WERI-Rb-1 (cell line): ENCODE results near the gene ITGB5.
"Not testable (repeated sequence)": the region's sequence is repeated elsewhere in the genome, so short reads cannot be mapped to it uniquely, and the experiment has no call there.

Source experiments
- DNase-seq: peaks from one replicate; pipeline ENCODE4 v3.0.0-alpha.2; 2020
- H3K27ac ChIP-seq: fragments of 250-450 bp; sonication (Bioruptor Pico); 2 replicates; pipeline ENCODE4 v1.5.1; 2020; ENCODE audit warnings: mild to moderate bottlenecking, moderate library complexity
- H3K27me3 ChIP-seq: fragments of 250-450 bp; sonication (Bioruptor Pico); 2 replicates; pipeline ENCODE4 v1.5.1; 2021; ENCODE audit warnings: mild to moderate bottlenecking, low read depth, moderate library complexity; ENCODE audit not compliant: insufficient read depth, severe bottlenecking
- H3K36me3 ChIP-seq: fragments of 250-450 bp; sonication (Bioruptor Pico); 2 replicates; pipeline ENCODE4 v1.5.1; 2020; ENCODE audit warnings: mild to moderate bottlenecking, moderate library complexity
- H3K4me3 ChIP-seq: 2 replicates; pipeline ENCODE4 v1.5.1; 2011; ENCODE audit warnings: low read depth, mild to moderate bottlenecking, control low read depth, low read length
- H3K9me3 ChIP-seq: fragments of 250-450 bp; sonication (Bioruptor Pico); 2 replicates; pipeline ENCODE4 v1.5.1; 2021; ENCODE audit warnings: mild to moderate bottlenecking, moderate library complexity; ENCODE audit not compliant: severe bottlenecking
- TF ChIP-seq, protein P1 (sequence below): IDR thresholded peaks from 2 replicates; pipeline ENCODE4 v1.5.1; 2011; ENCODE audit warnings: low read depth, mild to moderate bottlenecking, control low read depth, inconsistent platforms, low read length

The ITGB5 gene

DNA sequence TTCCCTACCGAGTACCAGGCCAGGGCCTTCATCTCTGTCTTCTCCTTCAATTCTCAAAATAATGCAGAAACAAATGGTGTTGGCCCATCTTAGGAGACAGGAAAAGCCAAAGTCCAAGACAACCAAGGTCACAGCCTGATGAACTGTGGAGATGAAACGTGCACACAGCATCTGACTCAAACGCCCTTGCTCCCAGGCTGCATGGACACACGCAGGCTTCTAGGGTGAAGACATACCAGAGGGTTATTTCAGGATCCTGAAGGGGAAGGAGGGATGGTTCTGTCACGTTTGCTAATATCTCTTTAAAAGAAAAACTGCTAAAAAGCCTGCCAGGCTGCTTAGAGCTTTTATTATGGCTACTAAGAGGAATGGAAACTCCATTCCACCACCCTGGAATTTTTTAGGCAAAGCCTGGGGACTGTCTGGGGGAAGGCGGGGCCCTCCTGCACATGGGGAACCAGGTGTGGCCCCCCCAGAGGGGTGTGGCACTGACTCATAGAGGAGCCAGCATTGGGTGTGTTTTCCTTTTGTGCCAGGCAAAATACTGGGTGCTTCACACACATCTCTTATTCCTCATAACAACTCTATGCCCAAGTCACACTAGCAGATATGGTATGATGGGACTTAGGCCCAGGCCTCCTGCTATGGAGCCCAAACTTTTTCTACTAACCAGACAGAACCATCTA lies 94.0 kb downstream of the ITGB5 start:
- no peaks in the 10 kb centered on the region for H3K9me3 ChIP-seq
- H3K27me3 ChIP-seq, result no peaks in the 10 kb centered on the region
- no peak overlapping the region for H3K27ac ChIP-seq
- no peak overlapping the region for H3K4me3 ChIP-seq
- DNase-seq, result no peak
- H3K36me3 ChIP-seq, result no peaks in the 10 kb centered on the region
- TF ChIP-seq, protein P1, sequence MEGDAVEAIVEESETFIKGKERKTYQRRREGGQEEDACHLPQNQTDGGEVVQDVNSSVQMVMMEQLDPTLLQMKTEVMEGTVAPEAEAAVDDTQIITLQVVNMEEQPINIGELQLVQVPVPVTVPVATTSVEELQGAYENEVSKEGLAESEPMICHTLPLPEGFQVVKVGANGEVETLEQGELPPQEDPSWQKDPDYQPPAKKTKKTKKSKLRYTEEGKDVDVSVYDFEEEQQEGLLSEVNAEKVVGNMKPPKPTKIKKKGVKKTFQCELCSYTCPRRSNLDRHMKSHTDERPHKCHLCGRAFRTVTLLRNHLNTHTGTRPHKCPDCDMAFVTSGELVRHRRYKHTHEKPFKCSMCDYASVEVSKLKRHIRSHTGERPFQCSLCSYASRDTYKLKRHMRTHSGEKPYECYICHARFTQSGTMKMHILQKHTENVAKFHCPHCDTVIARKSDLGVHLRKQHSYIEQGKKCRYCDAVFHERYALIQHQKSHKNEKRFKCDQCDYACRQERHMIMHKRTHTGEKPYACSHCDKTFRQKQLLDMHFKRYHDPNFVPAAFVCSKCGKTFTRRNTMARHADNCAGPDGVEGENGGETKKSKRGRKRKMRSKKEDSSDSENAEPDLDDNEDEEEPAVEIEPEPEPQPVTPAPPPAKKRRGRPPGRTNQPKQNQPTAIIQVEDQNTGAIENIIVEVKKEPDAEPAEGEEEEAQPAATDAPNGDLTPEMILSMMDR, result no peak

DNA sequence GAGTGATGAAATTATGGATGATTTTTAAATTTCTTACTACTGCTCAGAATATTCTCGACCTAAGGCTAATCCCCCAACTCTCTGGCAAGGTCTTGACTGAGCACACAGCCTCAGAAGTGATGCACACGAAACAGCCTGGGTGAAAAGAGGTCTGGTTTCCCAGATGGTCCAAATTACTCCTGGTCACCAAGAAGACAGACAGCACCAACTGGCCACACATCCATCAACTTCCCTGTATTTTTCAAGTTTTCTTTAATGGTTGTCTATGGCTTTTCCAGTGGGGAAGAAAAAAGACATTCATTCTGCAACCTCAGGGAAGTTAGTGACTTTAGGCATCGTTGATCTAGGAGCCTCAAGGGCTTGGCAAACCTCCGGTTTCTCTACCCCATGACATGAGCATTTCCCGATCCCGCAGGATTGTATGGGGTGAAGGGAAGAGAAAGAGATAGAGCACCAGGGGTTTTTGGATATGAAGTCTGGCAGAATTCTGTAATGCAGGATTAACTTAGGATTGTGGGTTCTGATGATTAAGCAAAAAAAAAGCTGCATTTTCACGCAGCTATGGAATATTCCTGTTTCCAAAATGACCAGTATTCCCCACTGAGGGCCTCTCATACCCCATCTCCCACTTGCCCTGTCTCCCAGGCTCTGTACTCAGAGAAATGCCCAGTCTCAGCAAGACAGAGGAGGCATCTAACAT lies 94.7 kb downstream of the ITGB5 start:
- DNase-seq, result no peak
- Histone ChIP-seq H3K9me3 (no peaks in the 10 kb centered on the region), H3K27ac (no peak overlapping the region), H3K4me3 (no peak overlapping the region), H3K27me3 (no peaks in the 10 kb centered on the region), H3K36me3 (no peaks in the 10 kb centered on the region)
- TF ChIP-seq, protein P1, result no peak

DNA sequence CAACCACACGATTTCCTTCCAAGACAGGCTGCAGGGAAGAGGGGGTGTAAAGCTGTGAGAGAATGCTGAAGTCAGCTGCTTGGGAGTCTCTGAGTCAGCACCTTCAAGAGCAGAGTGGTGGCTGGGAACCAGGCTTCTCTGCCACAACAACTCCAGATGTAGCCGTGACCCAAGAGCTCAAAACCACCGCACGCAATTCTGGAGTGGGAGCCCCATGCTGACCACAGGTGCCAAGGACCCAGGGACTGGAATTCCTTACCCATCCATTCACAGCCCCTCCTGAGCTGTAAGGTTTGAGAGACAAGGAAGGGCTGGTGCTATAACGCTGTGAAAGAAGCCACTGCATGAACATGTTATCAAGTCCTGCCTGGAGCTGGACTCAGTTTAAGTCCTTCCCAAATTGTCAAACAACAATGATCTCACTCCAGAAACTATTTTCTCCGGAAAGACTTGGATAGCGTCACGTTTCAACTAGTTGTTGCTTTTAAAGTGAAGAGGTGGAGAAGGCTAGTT lies 95.5 kb downstream of the ITGB5 start:
- Histone ChIP-seq H3K27me3 (no peaks in the 10 kb centered on the region), H3K27ac (no peak overlapping the region), H3K36me3 (no peaks in the 10 kb centered on the region), H3K9me3 (no peaks in the 10 kb centered on the region), H3K4me3 (no peak overlapping the region)
- DNase-seq, result no peak
- TF ChIP-seq, protein P1, result no peak

DNA sequence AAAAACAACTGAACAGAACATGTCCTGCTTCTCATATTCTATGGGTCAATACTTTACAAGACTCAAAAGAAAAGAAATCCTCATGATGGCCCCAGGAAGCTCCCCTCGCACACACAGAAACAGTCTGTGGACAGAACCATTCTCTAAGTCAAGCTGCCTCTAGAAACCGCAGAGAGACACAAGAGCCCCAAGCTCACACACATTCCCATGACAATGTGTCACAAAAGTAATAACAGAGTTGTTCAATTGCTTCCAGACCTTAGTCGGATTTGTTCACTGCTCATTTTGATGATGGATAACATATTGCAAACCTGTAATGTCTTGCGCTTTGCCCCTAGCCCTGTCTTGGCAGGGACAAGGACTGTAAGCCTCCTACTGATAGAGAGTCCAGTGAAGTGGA lies 96.0 kb downstream of the ITGB5 start:
- TF ChIP-seq, protein P1, result no peak
- Histone ChIP-seq H3K9me3 (no peaks in the 10 kb centered on the region), H3K27ac (no peak overlapping the region), H3K4me3 (no peak overlapping the region), H3K36me3 (no peaks in the 10 kb centered on the region), H3K27me3 (no peaks in the 10 kb centered on the region)
- DNase-seq, result no peak

DNA sequence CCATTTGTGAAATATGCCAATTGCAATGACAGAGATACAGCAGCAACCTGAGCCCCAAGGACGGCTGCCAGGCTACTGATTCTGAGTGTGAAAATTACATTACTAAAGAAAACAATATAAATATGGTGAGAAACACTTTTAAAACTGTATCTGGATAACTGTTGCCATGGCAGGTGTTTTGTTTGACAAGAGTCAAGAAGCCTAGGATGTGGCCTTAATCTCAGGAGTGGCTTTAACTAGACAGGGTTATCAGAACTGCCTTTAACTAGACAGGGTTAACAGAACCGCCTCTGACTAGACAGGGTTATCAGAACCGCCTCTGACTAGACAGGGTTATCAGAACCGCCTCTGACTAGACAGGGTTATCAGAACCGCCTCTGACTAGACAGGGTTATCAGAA lies 98.1 kb downstream of the ITGB5 start:
- H3K27me3 ChIP-seq, H3K36me3 ChIP-seq, H3K4me3 ChIP-seq, H3K9me3 ChIP-seq, DNase-seq, H3K27ac ChIP-seq: not testable (repeated sequence)

DNA sequence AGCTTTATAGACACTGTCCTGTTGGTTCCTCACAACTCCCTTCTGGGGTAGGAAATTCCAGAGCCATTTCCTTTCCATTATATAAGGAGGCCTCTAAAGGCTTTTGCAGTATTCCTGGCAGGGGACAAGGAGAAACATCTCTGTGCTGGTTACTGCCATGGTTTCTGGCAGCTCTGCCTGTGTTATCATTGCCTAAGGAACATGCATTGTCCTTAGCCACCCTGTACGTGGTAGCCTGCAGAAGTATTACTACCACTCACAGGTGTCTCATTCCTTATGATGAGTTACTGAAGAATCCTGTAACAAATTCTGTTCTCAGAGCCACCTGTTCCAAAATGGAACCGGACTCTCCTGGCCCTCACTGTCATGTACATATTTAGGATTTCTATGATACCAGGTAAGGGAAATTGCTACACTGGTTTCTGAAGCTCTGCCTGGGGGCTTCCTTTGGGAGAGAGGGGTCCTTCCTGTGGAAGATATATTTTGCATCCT lies 98.9 kb downstream of the ITGB5 start:
- no peak for DNase-seq

More for the DNA sequence above, 98.9 kb downstream of the ITGB5 start:
- H3K36me3 ChIP-seq, result no peaks in the 10 kb centered on the region
- H3K4me3 ChIP-seq, result no peak overlapping the region
- H3K9me3 ChIP-seq, result no peaks in the 10 kb centered on the region
- H3K27ac ChIP-seq, result no peak overlapping the region
- TF ChIP-seq, protein P1, result no peak
- H3K27me3 ChIP-seq, result no peaks in the 10 kb centered on the region
